ENCODE data around the gene ANXA1. TPM values are rescaled to one million over a fixed set of nuclear protein-coding genes. Genes with fewer than 3 reads are reported as not detected.
"Not testable (repeated sequence)": the region's sequence is repeated elsewhere in the genome, so short reads cannot be mapped to it uniquely, and the experiment has no call there.

The ANXA1 gene
- total RNA-seq, 2 donors from 2014 or later, result 50.3 to 57.1 TPM

GRCh38 chr9:73168298-73168934, 16.8 kb downstream of the ANXA1 start:
- H3K9me3 Mint-ChIP-seq, result no peaks in the 10 kb centered on the region
- H3K27ac Mint-ChIP-seq, result peak overlapping the region; percentile 0
- no peak for ATAC-seq (replicated peaks)
- peaks cover 2% of the 10 kb centered on the region for H3K4me1 Mint-ChIP-seq
- peaks cover 67% of the 10 kb centered on the region for H3K36me3 Mint-ChIP-seq (ENCODE audit: low read depth)
- no peak overlapping the region for H3K4me3 Mint-ChIP-seq
- H3K27me3 Mint-ChIP-seq, result no peaks in the 10 kb centered on the region

GRCh38 chr9:73170185-73170957, 18.7 kb downstream of the ANXA1 start:
- H3K27ac Mint-ChIP-seq, result no peak overlapping the region
- no peaks in the 10 kb centered on the region for H3K9me3 Mint-ChIP-seq

GRCh38 chr9:73172901-73173215, 21.2 kb downstream of the ANXA1 start:
- Mint-ChIP-seq H3K36me3 (ENCODE audit: low read depth) (peaks cover 23% of the 10 kb centered on the region), H3K9me3 (no peaks in the 10 kb centered on the region), H3K27me3 (no peaks in the 10 kb centered on the region), H3K4me1 (no peaks in the 10 kb centered on the region), H3K4me3 (no peak overlapping the region), H3K27ac (no peak overlapping the region)
- ATAC-seq (replicated peaks), result no peak

More at GRCh38 chr9:73170185-73170957, 18.7 kb downstream of the ANXA1 start:
- H3K4me1 Mint-ChIP-seq, result no peaks in the 10 kb centered on the region
- no peaks in the 10 kb centered on the region for H3K27me3 Mint-ChIP-seq
- ATAC-seq (replicated peaks), result no peak
- peaks cover 47% of the 10 kb centered on the region for H3K36me3 Mint-ChIP-seq (ENCODE audit: low read depth)
- H3K4me3 Mint-ChIP-seq, result no peak overlapping the region

- Mint-ChIP-seq H3K27me3 (no peaks in the 10 kb centered on the region), H3K9me3 (no peaks in the 10 kb centered on the region), H3K36me3 (ENCODE audit: low read depth) (peaks cover 14% of the 10 kb centered on the region), H3K27ac (no peak overlapping the region), H3K4me3 (no peak overlapping the region), H3K4me1 (no peaks in the 10 kb centered on the region)
- no peak for ATAC-seq (replicated peaks)
These were observed 22.1 kb downstream of the ANXA1 start for GRCh38 chr9:73173557-73174329.

GRCh38 chr9:73174330-73174980, 22.8 kb downstream of the ANXA1 start:
- Mint-ChIP-seq H3K9me3 (no peaks in the 10 kb centered on the region), H3K27me3 (no peaks in the 10 kb centered on the region), H3K36me3 (ENCODE audit: low read depth) (peaks cover 9% of the 10 kb centered on the region), H3K4me3 (no peak overlapping the region), H3K27ac (peak overlapping the region; percentile 29), H3K4me1 (no peaks in the 10 kb centered on the region)
- no peak for ATAC-seq (replicated peaks)

- H3K36me3 Mint-ChIP-seq (ENCODE audit: low read depth), result peaks cover 2% of the 10 kb centered on the region
- H3K9me3 Mint-ChIP-seq, result no peaks in the 10 kb centered on the region
- peak; percentile 16 for ATAC-seq (replicated peaks)
- H3K4me1 Mint-ChIP-seq, result no peaks in the 10 kb centered on the region
- H3K27ac Mint-ChIP-seq, result no peak overlapping the region
- H3K27me3 Mint-ChIP-seq, result no peaks in the 10 kb centered on the region
- H3K4me3 Mint-ChIP-seq, result no peak overlapping the region
These were observed 24.8 kb downstream of the ANXA1 start for GRCh38 chr9:73176450-73176875.

GRCh38 chr9:73178044-73178443, 26.4 kb downstream of the ANXA1 start:
- H3K9me3 Mint-ChIP-seq, result no peaks in the 10 kb centered on the region
- no peaks in the 10 kb centered on the region for H3K27me3 Mint-ChIP-seq
- H3K36me3 Mint-ChIP-seq (ENCODE audit: low read depth), result no peaks in the 10 kb centered on the region
- no peak overlapping the region for H3K4me3 Mint-ChIP-seq
- ATAC-seq (replicated peaks), result peak; percentile 43
- H3K27ac Mint-ChIP-seq, result no peak overlapping the region
- no peaks in the 10 kb centered on the region for H3K4me1 Mint-ChIP-seq

- no peak overlapping the region for H3K4me3 Mint-ChIP-seq
- no peaks in the 10 kb centered on the region for H3K4me1 Mint-ChIP-seq
- no peaks in the 10 kb centered on the region for H3K36me3 Mint-ChIP-seq (ENCODE audit: low read depth)
- peak; percentile 28 for ATAC-seq (replicated peaks)
- no peak overlapping the region for H3K27ac Mint-ChIP-seq
- H3K9me3 Mint-ChIP-seq, result no peaks in the 10 kb centered on the region
- no peaks in the 10 kb centered on the region for H3K27me3 Mint-ChIP-seq
These were observed 27.9 kb downstream of the ANXA1 start for GRCh38 chr9:73179589-73179988.

- H3K36me3 Mint-ChIP-seq (ENCODE audit: low read depth), result no peaks in the 10 kb centered on the region
- H3K4me3 Mint-ChIP-seq, result no peak overlapping the region
These were observed 28.7 kb downstream of the ANXA1 start for GRCh38 chr9:73180403-73180802.

GRCh38 chr9:73182928-73183327, 31.3 kb downstream of the ANXA1 start:
- Mint-ChIP-seq H3K36me3 (ENCODE audit: low read depth) (no peaks in the 10 kb centered on the region), H3K27me3 (peaks cover 4% of the 10 kb centered on the region), H3K4me3 (no peak overlapping the region), H3K4me1 (no peaks in the 10 kb centered on the region), H3K9me3 (no peaks in the 10 kb centered on the region), H3K27ac (no peak overlapping the region)
- ATAC-seq (replicated peaks), result no peak

More at GRCh38 chr9:73180403-73180802, 28.7 kb downstream of the ANXA1 start:
- H3K27me3 Mint-ChIP-seq, result peaks cover under 1% of the 10 kb centered on the region
- no peaks in the 10 kb centered on the region for H3K9me3 Mint-ChIP-seq
- no peaks in the 10 kb centered on the region for H3K4me1 Mint-ChIP-seq
- H3K27ac Mint-ChIP-seq, result no peak overlapping the region
- no peak for ATAC-seq (replicated peaks)

- Mint-ChIP-seq H3K27me3 (peaks cover 4% of the 10 kb centered on the region), H3K4me1 (no peaks in the 10 kb centered on the region), H3K36me3 (ENCODE audit: low read depth) (no peaks in the 10 kb centered on the region), H3K9me3 (no peaks in the 10 kb centered on the region), H3K27ac (no peak overlapping the region), H3K4me3 (no peak overlapping the region)
- no peak for ATAC-seq (replicated peaks)
These were observed 31.8 kb downstream of the ANXA1 start for GRCh38 chr9:73183428-73183827.

- no peak for ATAC-seq (replicated peaks)
- Mint-ChIP-seq H3K9me3 (no peaks in the 10 kb centered on the region), H3K4me3 (no peak overlapping the region), H3K4me1 (no peaks in the 10 kb centered on the region), H3K27ac (no peak overlapping the region), H3K27me3 (peaks cover 4% of the 10 kb centered on the region), H3K36me3 (ENCODE audit: low read depth) (no peaks in the 10 kb centered on the region)
These were observed 32.5 kb downstream of the ANXA1 start for GRCh38 chr9:73183917-73184861.

- not testable (repeated sequence) for H3K36me3 Mint-ChIP-seq (ENCODE audit: low read depth); ATAC-seq (replicated peaks)
These were observed 39.4 kb downstream of the ANXA1 start for GRCh38 chr9:73191109-73191508.

More at GRCh38 chr9:73191109-73191508, 39.4 kb downstream of the ANXA1 start:
- not testable (repeated sequence) for H3K9me3 Mint-ChIP-seq, H3K27ac Mint-ChIP-seq, H3K4me1 Mint-ChIP-seq, H3K27me3 Mint-ChIP-seq, H3K4me3 Mint-ChIP-seq
